GM21390 (cell line): ENCODE data around the gene STPG2.
"Not testable (repeated sequence)": the region's sequence is repeated elsewhere in the genome, so short reads cannot be mapped to it uniquely, and the experiment has no call there.

Experiments
- ATAC-seq: cut with Tn5 transposase; IDR thresholded peaks from one replicate; pipeline ENCODE4 v1.9.1; 2021; ENCODE audit not compliant: unreplicated experiment

Gene STPG2

GRCh38 chr4:97952763-97953162 lies 190.5 kb downstream of the STPG2 start:
- no peak for ATAC-seq

DNA sequence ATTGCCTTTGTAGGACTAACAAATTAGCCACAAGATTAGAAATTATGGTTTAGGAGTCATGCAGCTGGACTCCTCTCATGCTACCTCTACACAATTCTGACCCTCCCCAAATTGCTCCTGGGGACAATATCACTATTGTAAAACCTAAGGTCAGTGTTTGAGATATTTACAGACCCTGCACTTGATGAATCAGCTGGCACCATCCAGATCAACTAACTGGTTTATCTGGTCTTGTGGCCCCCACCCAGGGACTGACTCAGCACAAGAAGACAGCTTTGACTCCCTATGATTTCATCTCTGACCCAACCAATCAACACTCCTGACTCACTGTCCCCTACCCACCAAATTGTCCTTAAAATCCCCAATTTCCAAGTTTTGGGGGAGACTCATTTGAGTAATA lies 192.4 kb downstream of the STPG2 start:
- no peak for ATAC-seq

- ATAC-seq = no peak
Observed at GRCh38 chr4:97942951-97943350, 200.3 kb downstream of the STPG2 start.

DNA sequence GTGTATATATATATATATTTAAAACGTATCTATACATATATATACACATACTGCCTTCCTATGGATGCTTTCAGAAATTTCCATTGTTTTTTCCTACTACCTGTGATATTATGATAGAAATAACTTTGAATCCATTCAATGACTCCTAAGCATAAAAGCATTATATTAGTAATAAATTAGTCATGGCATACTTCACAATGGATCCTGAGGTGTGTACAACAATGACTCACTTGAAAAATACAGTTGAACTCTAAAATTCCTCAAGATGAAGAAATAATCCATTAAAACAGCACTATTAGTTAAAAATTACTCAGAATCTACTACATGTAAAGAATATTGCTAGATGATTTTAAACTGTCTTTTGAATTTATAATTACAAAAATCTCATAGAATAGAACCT lies 201.1 kb downstream of the STPG2 start:
- no peak for ATAC-seq

- ATAC-seq = no peak
Observed at GRCh38 chr4:97938141-97938540, 205.1 kb downstream of the STPG2 start.

- ATAC-seq = no peak
Observed at GRCh38 chr4:97924341-97924958, 218.8 kb downstream of the STPG2 start.

- ATAC-seq = no peak
Observed at GRCh38 chr4:97923096-97923495, 220.2 kb downstream of the STPG2 start.

DNA sequence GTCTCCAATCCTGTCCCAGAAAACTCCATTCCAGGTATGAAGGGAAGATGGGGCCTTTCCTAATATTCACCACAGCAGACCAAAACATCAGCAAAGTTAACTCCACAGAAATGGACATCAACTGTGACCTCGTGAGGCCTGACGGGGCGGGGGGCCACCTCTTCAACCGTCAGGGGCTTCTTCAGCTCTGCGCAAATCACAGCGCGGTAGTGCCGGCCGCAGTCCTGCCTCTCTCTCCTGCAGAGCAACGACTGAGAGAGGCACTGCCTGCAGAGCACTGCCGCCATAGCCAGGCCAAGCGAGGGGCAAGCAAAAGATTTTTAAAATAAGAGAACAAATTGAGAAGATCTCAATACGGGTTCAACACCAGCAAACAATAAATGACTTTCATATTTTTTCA lies 226.2 kb downstream of the STPG2 start:
- ATAC-seq = no peak

- ATAC-seq = no peak
Observed at GRCh38 chr4:97912156-97912555, 231.1 kb downstream of the STPG2 start.

- ATAC-seq = no peak
Observed at GRCh38 chr4:97911236-97911906, 231.9 kb downstream of the STPG2 start.

GRCh38 chr4:97910005-97910404 lies 233.3 kb downstream of the STPG2 start:
- ATAC-seq = peak; percentile 77

GRCh38 chr4:97903436-97904189 lies 239.7 kb downstream of the STPG2 start:
- not testable (repeated sequence) for ATAC-seq

DNA sequence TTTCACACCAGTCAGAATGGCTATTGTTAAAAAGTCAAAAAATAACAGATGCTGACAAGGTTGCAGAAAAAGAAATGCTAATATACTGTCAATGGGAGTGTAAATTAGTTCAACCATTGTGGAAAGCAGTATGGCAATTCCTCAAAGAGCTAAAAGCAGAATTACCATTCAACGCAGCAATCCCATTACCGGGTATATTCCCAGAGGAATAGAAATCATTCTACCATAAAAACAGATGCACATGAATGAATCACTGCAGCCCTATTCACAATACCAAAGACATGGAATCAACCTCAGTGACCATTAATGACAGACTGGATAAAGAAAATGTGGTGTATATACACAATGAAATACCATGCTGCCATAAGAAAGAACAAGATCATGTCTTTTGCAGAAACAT lies 243.0 kb downstream of the STPG2 start:
- no peak for ATAC-seq

DNA sequence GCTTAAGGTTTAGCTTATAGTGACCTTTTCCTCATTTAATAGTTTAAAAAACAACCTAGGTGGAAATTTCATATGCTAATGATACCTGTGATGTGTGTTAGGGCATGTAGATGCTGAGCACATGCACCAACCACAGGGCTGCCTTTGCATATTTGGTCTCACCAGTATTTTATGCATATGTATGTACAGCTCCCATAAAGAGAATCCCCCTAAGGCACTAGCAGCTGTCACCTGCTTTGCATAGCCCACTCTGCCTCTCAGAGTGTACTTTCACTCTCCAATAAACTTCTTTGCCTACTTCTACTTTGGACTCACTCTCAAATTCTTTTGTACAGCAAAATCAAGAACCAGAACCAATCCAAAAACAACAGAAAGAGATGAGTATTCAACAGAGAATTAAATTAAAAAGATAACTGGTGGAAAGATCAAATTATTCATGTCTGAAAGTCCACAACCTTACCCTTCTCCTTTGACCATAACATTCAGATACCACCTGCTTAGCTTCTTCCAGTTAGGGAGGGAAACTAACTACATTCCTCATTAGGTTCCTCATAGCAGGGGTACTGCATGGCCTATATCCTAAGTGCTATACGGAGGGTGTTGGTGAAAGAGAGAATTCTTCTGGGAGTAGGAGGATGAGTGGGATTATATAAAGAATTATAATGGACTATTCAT lies 250.5 kb downstream of the STPG2 start:
- no peak for ATAC-seq

GRCh38 chr4:97879942-97880341 lies 263.3 kb downstream of the STPG2 start:
- no peak for ATAC-seq

DNA sequence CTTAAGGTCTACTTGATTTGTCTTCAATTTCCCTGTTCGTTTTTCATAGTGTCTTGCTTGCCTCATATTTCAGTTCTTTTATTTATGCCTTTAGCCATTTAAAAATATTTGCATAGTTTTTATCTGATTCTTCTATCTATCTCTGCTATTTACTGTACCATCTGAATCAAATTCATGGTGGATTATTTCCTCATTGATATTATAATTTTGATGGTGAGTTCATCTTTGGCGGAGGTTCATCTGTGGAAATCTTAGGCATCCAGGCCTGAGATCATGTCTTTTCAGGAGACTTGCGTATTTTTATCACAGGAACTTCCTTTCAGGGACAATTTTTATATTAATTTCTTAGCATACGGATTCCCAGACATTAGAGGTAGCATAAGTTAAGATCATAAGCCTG lies 275.2 kb downstream of the STPG2 start:
- ATAC-seq = no peak

DNA sequence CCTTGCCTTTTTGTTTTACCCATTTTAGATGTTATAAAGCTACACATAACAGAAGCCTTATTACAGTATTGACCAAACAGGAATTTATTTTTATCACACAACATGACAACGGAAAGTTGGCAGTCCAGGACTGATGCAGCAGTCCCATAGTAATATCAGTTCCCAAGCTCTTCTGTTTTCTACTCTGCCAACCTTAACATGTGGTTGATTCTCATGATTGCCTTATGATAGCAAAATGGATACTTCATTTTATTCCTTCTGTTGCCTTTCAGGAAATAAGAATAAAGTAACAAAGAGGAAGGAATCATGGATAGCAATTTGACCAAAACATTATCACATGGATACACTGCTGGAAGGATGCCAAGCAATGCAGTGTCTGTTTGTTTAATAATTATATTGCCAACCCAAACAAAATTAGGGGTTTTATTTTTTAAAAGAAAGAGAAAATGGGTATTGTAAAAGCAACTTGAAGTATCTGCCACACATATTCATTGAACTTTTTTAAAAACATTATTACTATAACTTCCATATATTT lies 275.7 kb downstream of the STPG2 start:
- no peak for ATAC-seq

DNA sequence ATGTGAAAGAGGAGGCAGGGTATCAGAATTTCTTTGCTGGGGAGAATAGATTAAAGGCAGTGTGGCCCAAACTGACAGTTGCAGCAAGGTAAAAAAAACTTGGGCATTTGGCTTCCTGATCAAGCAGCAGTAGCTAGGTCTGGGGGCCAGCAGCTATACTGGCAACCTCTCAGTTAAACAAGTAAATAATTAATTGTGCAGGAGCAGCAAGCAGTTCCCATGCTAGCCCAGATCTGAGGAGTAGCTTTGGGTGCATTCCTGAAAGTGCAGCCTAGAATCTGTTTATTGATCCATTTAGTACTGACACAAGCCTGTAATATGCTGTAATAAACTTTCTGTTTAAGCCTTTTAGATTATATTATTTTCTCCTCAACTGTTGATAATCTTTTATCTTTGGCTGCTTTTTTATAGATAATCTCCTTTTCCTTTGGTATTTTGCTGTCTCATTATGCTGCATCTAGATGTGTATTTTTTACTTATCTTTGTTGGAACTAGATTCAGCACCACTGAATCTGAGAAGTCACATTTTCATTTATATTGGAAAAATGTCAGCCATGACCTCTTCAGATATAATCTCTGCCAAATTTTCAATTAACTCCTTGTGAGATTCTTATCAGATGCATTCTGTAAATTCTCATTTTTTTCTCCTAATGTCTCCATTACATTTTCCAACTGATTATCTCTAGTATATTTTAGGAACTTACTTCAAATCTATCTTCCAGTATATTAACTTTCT lies 276.3 kb downstream of the STPG2 start:
- ATAC-seq = no peak

GRCh38 chr4:97851115-97851514 lies 292.2 kb downstream of the STPG2 start:
- no peak for ATAC-seq

- no peak for ATAC-seq
Observed at GRCh38 chr4:97845758-97846157, 297.5 kb downstream of the STPG2 start.

- ATAC-seq = no peak
Observed at GRCh38 chr4:97841512-97841911, 301.8 kb downstream of the STPG2 start.
